IMR-90 (cell line): ENCODE results near the gene SHLD1. TPM values are rescaled to one million over a fixed set of nuclear protein-coding genes. Genes with fewer than 3 reads are reported as not detected.

Experiments used
- ATAC-seq: fragments of 200-7000 bp; cut with Tn5 transposase; 2 replicates; pipeline ENCODE4 v1.9.1; 2020; ENCODE audit warnings: low read depth, mild to moderate bottlenecking, moderate library complexity
- BruUV-seq: library from RNA; stranded (reverse); fragments of 400-500 nt; replicated peaks from 2 replicates; lab custom pipeline; 2021; lab: Mats Ljungman, UMichigan
- CTCF ChIA-PET: fragments of 300-600 bp; formaldehyde crosslinking; extraction: SDS; loops from one replicate; lab custom pipeline; 2021; ENCODE audit warnings: antibody characterized with exemption; lab: Yijun Ruan, JAX
- POLR2A ChIA-PET: fragments of 300-600 bp; sonication (Branson Sonifier 250); formaldehyde crosslinking; loops from one replicate; lab custom pipeline; 2022; ENCODE audit warnings: antibody characterized with exemption; ENCODE audit not compliant: unreplicated experiment; lab: Charles Lee
- DNase-seq: peaks from one replicate; pipeline ENCODE4 v3.0.0; 2013
- H2AFZ ChIP-seq: replicated peaks from 2 replicates; pipeline ENCODE3; 2013; ENCODE audit warnings: low read length, mild to moderate bottlenecking; ENCODE audit not compliant: poor library complexity
- H2AK5ac ChIP-seq: 2 replicates; pipeline ENCODE4 v1.6.1; 2013; ENCODE audit warnings: low read depth, low read length, inconsistent platforms
- H2AK9ac ChIP-seq: replicated peaks from 2 replicates; pipeline ENCODE3; 2013; ENCODE audit warnings: mild to moderate bottlenecking, low read depth, low read length, moderate library complexity; ENCODE audit not compliant: poor library complexity
- H2BK120ac ChIP-seq: 2 replicates; pipeline ENCODE4 v1.6.1; 2013; ENCODE audit warnings: low read depth, low read length, inconsistent platforms
- H2BK15ac ChIP-seq: 3 replicates; pipeline ENCODE4 v1.6.1; 2013; ENCODE audit warnings: low read depth, low read length, inconsistent platforms
- H2BK20ac ChIP-seq: 2 replicates; pipeline ENCODE4 v1.6.1; 2013; ENCODE audit warnings: low read depth, mild to moderate bottlenecking, inconsistent platforms, low read length, moderate library complexity
- H2BK5ac ChIP-seq: 2 replicates; pipeline ENCODE4 v1.6.1; 2013; ENCODE audit warnings: mild to moderate bottlenecking, low read depth, low read length, inconsistent platforms; ENCODE audit not compliant: poor library complexity, severe bottlenecking
- H3K14ac ChIP-seq: replicated peaks from 2 replicates; pipeline ENCODE4 v1.6.1; 2013; ENCODE audit warnings: low read depth, low read length, inconsistent platforms
- H3K18ac ChIP-seq: 2 replicates; pipeline ENCODE4 v1.6.1; 2013; ENCODE audit warnings: low read depth, low read length, control low read depth
- H3K23ac ChIP-seq: 2 replicates; pipeline ENCODE4 v1.6.1; 2013; ENCODE audit warnings: low read depth, low read length, inconsistent platforms
- H3K27ac ChIP-seq: 2 replicates; pipeline ENCODE4 v1.5.1; 2013; ENCODE audit warnings: mild to moderate bottlenecking, control low read depth, low read length; ENCODE audit not compliant: insufficient read depth
- H3K27me3 ChIP-seq: 2 replicates; pipeline ENCODE4 v1.6.1; 2013; ENCODE audit warnings: low read length; ENCODE audit not compliant: control insufficient read depth, insufficient read depth
- H3K36me3 ChIP-seq: 2 replicates; pipeline ENCODE4 v1.6.1; 2013; ENCODE audit warnings: low read length, mixed read lengths; ENCODE audit not compliant: control insufficient read depth, insufficient read depth
- H3K4ac ChIP-seq: 2 replicates; pipeline ENCODE4 v1.6.1; 2013; ENCODE audit warnings: low read depth, low read length, inconsistent platforms
- H3K4me1 ChIP-seq: 2 replicates; pipeline ENCODE4 v1.6.1; 2013; ENCODE audit warnings: low read length, mixed read lengths; ENCODE audit not compliant: control insufficient read depth, insufficient read depth
- H3K4me2 ChIP-seq: 2 replicates; pipeline ENCODE4 v1.6.1; 2013; ENCODE audit warnings: low read depth, mild to moderate bottlenecking, control low read depth, low read length, moderate library complexity
- H3K4me3 ChIP-seq: 2 replicates; pipeline ENCODE4 v1.5.1; 2013; ENCODE audit warnings: low read depth, mild to moderate bottlenecking, control low read depth, low read length, moderate library complexity; ENCODE audit not compliant: insufficient read depth
- H3K56ac ChIP-seq: 2 replicates; pipeline ENCODE4 v1.6.1; 2013; ENCODE audit warnings: low read length, inconsistent platforms; ENCODE audit not compliant: insufficient read depth; ENCODE audit errors: extremely low read depth
- H3K79me1 ChIP-seq, 2 experiments: 2 replicates each; pipeline ENCODE4 v1.6.1; 2013; ENCODE audit warnings: low read length in 2 of 2, inconsistent platforms in 1 of 2, low read depth in 1 of 2
- H3K9ac ChIP-seq: 2 replicates; pipeline ENCODE4 v1.6.1; 2013; ENCODE audit warnings: low read depth, low read length, control low read depth
- H3K9me1 ChIP-seq: 2 replicates; pipeline ENCODE4 v1.6.1; 2013; ENCODE audit warnings: low read length, inconsistent platforms; ENCODE audit not compliant: insufficient read depth
- H3K9me3 ChIP-seq: 2 replicates; pipeline ENCODE4 v1.6.1; 2013; ENCODE audit warnings: low read length; ENCODE audit not compliant: control insufficient read depth, insufficient read depth
- H4K20me1 ChIP-seq: 2 replicates; pipeline ENCODE4 v1.6.1; 2013; ENCODE audit warnings: low read length, inconsistent platforms; ENCODE audit not compliant: insufficient read depth
- H4K5ac ChIP-seq: 2 replicates; pipeline ENCODE4 v1.6.1; 2013; ENCODE audit warnings: mild to moderate bottlenecking, low read depth, low read length, control low read depth
- H4K8ac ChIP-seq, 2 experiments: 2 replicates each; pipeline ENCODE4 v1.6.1; 2013; ENCODE audit warnings: low read depth in 2 of 2, low read length in 2 of 2, control low read depth in 1 of 2, inconsistent platforms in 1 of 2
- H4K91ac ChIP-seq: 2 replicates; pipeline ENCODE4 v1.6.1; 2013; ENCODE audit warnings: low read depth, low read length, inconsistent platforms; ENCODE audit not compliant: insufficient read depth
- BHLHE40 ChIP-seq: fragments of 150-350 bp; IDR thresholded peaks from 2 replicates; pipeline ENCODE4 v1.6.1; 2016; ENCODE audit warnings: mild to moderate bottlenecking, low read depth, low read length
- CEBPB ChIP-seq: IDR thresholded peaks from 2 replicates; pipeline ENCODE4 v1.6.1; 2012; ENCODE audit warnings: low read depth, low read length, improper control_type of control experiment
- CHD1 ChIP-seq: IDR thresholded peaks from 2 replicates; pipeline ENCODE4 v1.6.1; 2012; ENCODE audit warnings: low read depth, low read length, improper control_type of control experiment
- FOS ChIP-seq: fragments of 150-350 bp; IDR thresholded peaks from 2 replicates; pipeline ENCODE4 v1.6.1; 2016; ENCODE audit warnings: low read depth, low read length
- MAFK ChIP-seq: IDR thresholded peaks from 2 replicates; pipeline ENCODE4 v1.6.1; 2012; ENCODE audit warnings: low read depth, low read length, improper control_type of control experiment
- MAZ ChIP-seq: IDR thresholded peaks from 2 replicates; pipeline ENCODE4 v1.6.1; 2012; ENCODE audit warnings: low read depth, mild to moderate bottlenecking, low read length, improper control_type of control experiment, moderate library complexity, borderline replicate concordance
- MXI1 ChIP-seq: IDR thresholded peaks from 2 replicates; pipeline ENCODE4 v1.6.1; 2012; ENCODE audit warnings: low read depth, mild to moderate bottlenecking, low read length, moderate library complexity, borderline replicate concordance
- NFE2L2 ChIP-seq: fragments of 150-350 bp; IDR thresholded peaks from 2 replicates; pipeline ENCODE4 v1.6.1; 2016; ENCODE audit warnings: low read depth, mild to moderate bottlenecking, low read length
- POLR2A ChIP-seq: IDR thresholded peaks from 2 replicates; pipeline ENCODE4 v1.6.1; 2012; ENCODE audit warnings: mild to moderate bottlenecking, low read depth, low read length
- RAD21 ChIP-seq: IDR thresholded peaks from 2 replicates; pipeline ENCODE4 v1.6.1; 2012; ENCODE audit warnings: low read length, improper control_type of control experiment
- RCOR1 ChIP-seq: IDR thresholded peaks from 2 replicates; pipeline ENCODE4 v1.6.1; 2012; ENCODE audit warnings: mild to moderate bottlenecking, low read length, improper control_type of control experiment; ENCODE audit not compliant: insufficient replicate concordance
- RFX5 ChIP-seq: IDR thresholded peaks from 2 replicates; pipeline ENCODE4 v1.8.0; 2012; ENCODE audit warnings: low read depth, mild to moderate bottlenecking, low read length, moderate library complexity
- SMC3 ChIP-seq: fragments of 150-350 bp; IDR thresholded peaks from 2 replicates; pipeline ENCODE4 v1.6.1; 2016; ENCODE audit warnings: low read depth, mild to moderate bottlenecking, antibody characterized with exemption, low read length, moderate library complexity
- WGBS, 2 experiments: methylation state at CpG; one replicate each; pipeline versions ENCODE4 v1.1.5 to v1.1.7; 2013; ENCODE audit warnings: missing lambda C conversion rate in 2 of 2; ENCODE audit not compliant: insufficient read length in 1 of 2; ENCODE audit errors: extremely low coverage in 2 of 2; 5-methylcytosine and 5-hydroxymethylcytosine counted together
- dilution Hi-C: fragments of 300-500 bp; cut with HindIII; formaldehyde crosslinking; loops from one replicate; pipeline ENCODE4 v1.14.3; 2018; ENCODE audit warnings: low sequenced_read_pairs; ENCODE audit not compliant: unreplicated experiment
- in situ Hi-C: fragments of 300-500 bp; cut with MboI; formaldehyde crosslinking; loops from 3 replicates; pipeline ENCODE4 v1.14.3; 2019; ENCODE audit warnings: low sequenced_read_pairs, inconsistent platforms, mixed read lengths
- intact Hi-C: fragments of 100-400 bp; cut with micrococcal nuclease; formaldehyde crosslinking; loops from 2 replicates; pipeline ENCODE4 v1.10.0; 2022
- polyA plus RNA-seq, 3 experiments: library from polyadenylated mRNA; depleted of rRNA; stranded (reverse); fragments of >200 nt; gene quantifications; 2 replicates each; pipeline ENCODE4 v1.2.3, GENCODE V29; 2012; ENCODE audit warnings: low replicate concordance in 1 of 3
- total RNA-seq: library from RNA; depleted of rRNA; stranded (reverse); fragments of >200 nt; gene quantifications from 2 replicates; pipeline ENCODE4 v1.2.3, GENCODE V29; 2012
- TF ChIP-seq, protein P1 (sequence below): conservative IDR thresholded peaks from 2 replicates; pipeline ENCODE4 v1.5.1; 2012; ENCODE audit warnings: mild to moderate bottlenecking, low read depth, low read length, improper control_type of control experiment
- TF ChIP-seq, protein P2 (sequence below): fragments of 150-350 bp; IDR thresholded peaks from 2 replicates; pipeline ENCODE4 v1.6.1; 2016; ENCODE audit warnings: low read depth, mild to moderate bottlenecking, low read length, moderate library complexity, borderline replicate concordance
- TF ChIP-seq, protein P3 (sequence below): fragments of 150-350 bp; IDR thresholded peaks from 2 replicates; pipeline ENCODE4 v1.6.1; 2017; ENCODE audit warnings: mild to moderate bottlenecking, antibody characterized with exemption, low read length, low read depth

Gene SHLD1
- total and polyA plus RNA-seq, 2 of the 4 experiments (the other 2 are of a cell fraction), result 2.6 to 3.0 TPM

DNA sequence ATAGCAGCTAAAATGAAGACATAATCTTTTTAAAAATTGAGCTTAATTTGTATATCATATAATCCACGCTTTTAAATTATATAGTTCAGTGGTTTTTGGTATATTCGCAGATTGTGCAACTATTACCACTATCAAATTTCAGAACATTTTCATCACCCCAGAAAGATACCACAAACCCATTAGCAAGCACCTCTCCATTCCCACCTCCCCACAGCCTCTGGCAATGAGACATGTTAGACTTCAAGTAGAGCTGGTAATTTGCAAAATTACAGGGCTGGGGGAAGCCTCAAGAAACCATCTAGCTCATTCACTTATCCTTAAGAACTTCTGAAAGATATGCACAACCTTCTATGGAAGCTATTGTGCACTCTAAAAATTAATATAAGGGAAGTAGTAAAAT is 163.0 kb downstream of the SHLD1 start:
- Histone ChIP-seq H2BK20ac (no peak overlapping the region), H3K9me1 (no peaks in the 10 kb centered on the region), H4K91ac (no peak overlapping the region), H4K8ac (no peak overlapping the region), H3K27me3 (peaks cover 6% of the 10 kb centered on the region), H2AK9ac (no peak overlapping the region), H2BK15ac (no peak overlapping the region), H3K4me1 (peaks cover 2% of the 10 kb centered on the region; the same call in 1 of the 2 replicates), H4K5ac (no peak overlapping the region), H3K4ac (no peak overlapping the region), H3K4me2 (no peak overlapping the region), H2BK120ac (no peak overlapping the region), H3K79me1 (no peaks in the 10 kb centered on the region), H3K23ac (no peak overlapping the region), H2AFZ (no peak overlapping the region), H3K18ac (no peak overlapping the region), H3K9ac (no peak overlapping the region), H2AK5ac (no peak overlapping the region), H2BK5ac (no peak overlapping the region), H3K27ac (no peak overlapping the region), H3K4me3 (no peak overlapping the region), H3K56ac (no peak overlapping the region), H3K36me3 (no peaks in the 10 kb centered on the region), H3K14ac (no peak overlapping the region; the same call in 1 of the 2 replicates), H4K20me1 (peaks cover 4% of the 10 kb centered on the region; the same call in 1 of the 2 replicates), H3K9me3 (no peaks in the 10 kb centered on the region)
- ChIA-PET POLR2A (no interaction called here), CTCF (interaction anchor here (0.5 kb wide), 1 partner anchor 117 kb away, joined by 3 read pairs; no protein-coding TSS in a partner anchor)
- in situ Hi-C loops, result no loop called here
- ATAC-seq (no peak), DNase-seq (no peak)
- intact Hi-C loops, result no loop called here
- dilution Hi-C loops, result no loop called here
- no CpG with 5 or more reads among the region's 2 CpGs for WGBS, 2 experiments
- no TSS peak for BruUV-seq
- TF ChIP-seq, protein P1, sequence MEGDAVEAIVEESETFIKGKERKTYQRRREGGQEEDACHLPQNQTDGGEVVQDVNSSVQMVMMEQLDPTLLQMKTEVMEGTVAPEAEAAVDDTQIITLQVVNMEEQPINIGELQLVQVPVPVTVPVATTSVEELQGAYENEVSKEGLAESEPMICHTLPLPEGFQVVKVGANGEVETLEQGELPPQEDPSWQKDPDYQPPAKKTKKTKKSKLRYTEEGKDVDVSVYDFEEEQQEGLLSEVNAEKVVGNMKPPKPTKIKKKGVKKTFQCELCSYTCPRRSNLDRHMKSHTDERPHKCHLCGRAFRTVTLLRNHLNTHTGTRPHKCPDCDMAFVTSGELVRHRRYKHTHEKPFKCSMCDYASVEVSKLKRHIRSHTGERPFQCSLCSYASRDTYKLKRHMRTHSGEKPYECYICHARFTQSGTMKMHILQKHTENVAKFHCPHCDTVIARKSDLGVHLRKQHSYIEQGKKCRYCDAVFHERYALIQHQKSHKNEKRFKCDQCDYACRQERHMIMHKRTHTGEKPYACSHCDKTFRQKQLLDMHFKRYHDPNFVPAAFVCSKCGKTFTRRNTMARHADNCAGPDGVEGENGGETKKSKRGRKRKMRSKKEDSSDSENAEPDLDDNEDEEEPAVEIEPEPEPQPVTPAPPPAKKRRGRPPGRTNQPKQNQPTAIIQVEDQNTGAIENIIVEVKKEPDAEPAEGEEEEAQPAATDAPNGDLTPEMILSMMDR, result no peak
- TF ChIP-seq NFE2L2, result no peak
- TF ChIP-seq, protein P2, sequence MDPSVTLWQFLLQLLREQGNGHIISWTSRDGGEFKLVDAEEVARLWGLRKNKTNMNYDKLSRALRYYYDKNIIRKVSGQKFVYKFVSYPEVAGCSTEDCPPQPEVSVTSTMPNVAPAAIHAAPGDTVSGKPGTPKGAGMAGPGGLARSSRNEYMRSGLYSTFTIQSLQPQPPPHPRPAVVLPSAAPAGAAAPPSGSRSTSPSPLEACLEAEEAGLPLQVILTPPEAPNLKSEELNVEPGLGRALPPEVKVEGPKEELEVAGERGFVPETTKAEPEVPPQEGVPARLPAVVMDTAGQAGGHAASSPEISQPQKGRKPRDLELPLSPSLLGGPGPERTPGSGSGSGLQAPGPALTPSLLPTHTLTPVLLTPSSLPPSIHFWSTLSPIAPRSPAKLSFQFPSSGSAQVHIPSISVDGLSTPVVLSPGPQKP, result no peak
- TF ChIP-seq SMC3, result no peak
- no peak for TF ChIP-seq CEBPB
- no peak for TF ChIP-seq MAFK
- no peak for TF ChIP-seq RFX5
- no peak for TF ChIP-seq RAD21
- no peak for TF ChIP-seq MXI1
- TF ChIP-seq CHD1, result no peak
- TF ChIP-seq, protein P3, sequence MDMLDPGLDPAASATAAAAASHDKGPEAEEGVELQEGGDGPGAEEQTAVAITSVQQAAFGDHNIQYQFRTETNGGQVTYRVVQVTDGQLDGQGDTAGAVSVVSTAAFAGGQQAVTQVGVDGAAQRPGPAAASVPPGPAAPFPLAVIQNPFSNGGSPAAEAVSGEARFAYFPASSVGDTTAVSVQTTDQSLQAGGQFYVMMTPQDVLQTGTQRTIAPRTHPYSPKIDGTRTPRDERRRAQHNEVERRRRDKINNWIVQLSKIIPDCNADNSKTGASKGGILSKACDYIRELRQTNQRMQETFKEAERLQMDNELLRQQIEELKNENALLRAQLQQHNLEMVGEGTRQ, result no peak
- no peak for TF ChIP-seq POLR2A
- no peak for TF ChIP-seq MAZ
- TF ChIP-seq RCOR1, result no peak
- TF ChIP-seq FOS, result no peak
- no peak for TF ChIP-seq BHLHE40
